Ectodermal cell (in vitro differentiated cells): ENCODE results near the gene TFF1.

Experiments used
- H3K27ac ChIP-seq: 2 replicates; pipeline ENCODE4 v1.7.0; 2013; ENCODE audit warnings: mild to moderate bottlenecking, low read depth, low read length; ENCODE audit not compliant: insufficient read depth, poor library complexity, severe bottlenecking
- H3K27me3 ChIP-seq: 2 replicates; pipeline ENCODE4 v1.7.0; 2013; ENCODE audit warnings: mild to moderate bottlenecking, low read length; ENCODE audit not compliant: insufficient read depth, control insufficient read depth, poor library complexity, severe bottlenecking
- H3K36me3 ChIP-seq: one replicate; pipeline ENCODE4 v1.7.0; 2013; ENCODE audit warnings: low read length; ENCODE audit not compliant: control insufficient read depth, insufficient read depth
- H3K4me1 ChIP-seq: one replicate; pipeline ENCODE4 v1.7.0; 2013; ENCODE audit warnings: low read length; ENCODE audit not compliant: control insufficient read depth, insufficient read depth
- H3K4me3 ChIP-seq: 2 replicates; pipeline ENCODE4 v1.7.0; 2013; ENCODE audit warnings: low read depth, low read length, control low read depth; ENCODE audit not compliant: insufficient read depth
- H3K9me3 ChIP-seq: 2 replicates; pipeline ENCODE4 v1.7.0; 2013; ENCODE audit warnings: mild to moderate bottlenecking, low read length, moderate library complexity; ENCODE audit not compliant: control insufficient read depth
- WGBS, 2 experiments: methylation state at CpG; one replicate each; pipeline ENCODE4 v1.1.7; 2013; ENCODE audit warnings: missing lambda C conversion rate in 2 of 2; 5-methylcytosine and 5-hydroxymethylcytosine counted together

TFF1 gene

DNA sequence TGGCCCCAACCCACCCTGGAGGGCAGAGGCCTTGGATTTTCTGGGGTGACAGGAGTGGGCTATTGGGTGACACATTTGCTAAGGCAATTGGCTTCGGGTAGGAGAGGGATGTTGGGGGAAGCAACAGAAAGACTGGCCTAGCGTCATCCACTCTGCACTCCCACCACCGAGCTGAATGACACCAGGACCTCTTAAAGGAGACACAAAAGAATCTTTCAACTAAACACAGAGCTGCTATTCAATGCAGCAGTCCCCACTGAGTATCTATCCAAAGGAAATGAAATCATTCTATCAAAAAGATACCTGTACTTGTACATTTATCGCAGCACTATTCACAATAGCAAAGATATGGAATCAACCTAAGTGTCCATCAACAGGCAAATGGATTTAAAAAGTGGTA, 21.7 kb downstream of the TFF1 start:
- 81 to 85% methylated on average over 4 of the region's 4 CpGs for WGBS, 2 experiments
- no peak overlapping the region for H3K4me3 ChIP-seq
- H3K4me1 ChIP-seq = no peaks in the 10 kb centered on the region
- H3K27ac ChIP-seq = no peak overlapping the region
- H3K36me3 ChIP-seq = no peaks in the 10 kb centered on the region
- no peaks in the 10 kb centered on the region for H3K27me3 ChIP-seq
- H3K9me3 ChIP-seq = no peaks in the 10 kb centered on the region

DNA sequence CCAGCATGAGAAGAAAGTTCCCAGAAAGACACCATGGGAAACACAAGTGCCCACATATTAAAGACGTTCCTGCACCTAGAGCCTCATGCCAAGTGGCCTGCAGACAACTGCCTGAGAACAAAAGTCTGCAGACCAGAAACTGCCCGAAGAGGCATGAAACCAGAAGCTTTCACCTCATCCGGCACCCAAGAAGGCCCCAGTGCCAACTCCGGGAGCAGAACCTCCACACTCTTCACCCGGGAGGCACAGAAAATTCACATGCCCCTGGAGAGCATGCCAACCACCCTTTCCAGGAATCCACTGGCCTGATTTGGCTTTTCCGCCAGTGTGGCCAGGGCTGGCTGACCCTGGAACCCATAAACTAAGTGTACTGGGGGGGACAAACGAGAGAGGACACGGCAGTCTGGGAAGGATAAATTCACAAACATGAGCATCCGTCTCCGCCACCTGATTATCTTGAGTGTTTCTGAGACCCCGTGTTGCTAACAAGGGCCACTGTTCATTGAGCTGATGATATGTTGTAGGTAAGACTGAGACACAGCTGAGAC, 22.3 kb downstream of the TFF1 start:
- Histone ChIP-seq H3K36me3 (no peaks in the 10 kb centered on the region), H3K9me3 (no peaks in the 10 kb centered on the region), H3K4me1 (no peaks in the 10 kb centered on the region), H3K27ac (no peak overlapping the region), H3K4me3 (no peak overlapping the region), H3K27me3 (no peaks in the 10 kb centered on the region)
- 95% methylated on average over 11 of the region's 11 CpGs for WGBS, 2 experiments

DNA sequence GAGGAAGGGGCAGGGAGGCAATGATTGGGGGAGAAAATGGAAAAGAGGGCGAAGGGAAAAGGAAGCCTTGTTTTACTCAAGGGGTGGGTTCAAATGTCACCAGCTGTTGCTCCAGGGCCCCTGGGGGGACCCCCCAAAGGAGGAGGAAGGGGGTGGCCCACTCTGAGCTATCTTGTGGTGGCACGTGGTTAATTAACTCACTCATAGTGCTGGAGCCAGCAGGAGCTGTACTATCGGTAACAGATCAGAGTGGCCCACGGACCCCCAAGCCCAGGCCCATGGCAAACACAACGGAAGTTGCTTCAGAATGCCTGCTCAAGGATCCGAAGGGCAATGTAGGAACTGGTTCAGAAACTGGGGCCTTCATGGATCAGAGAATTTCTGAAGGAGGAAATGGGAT, 22.8 kb downstream of the TFF1 start:
- Histone ChIP-seq H3K9me3 (no peaks in the 10 kb centered on the region), H3K27me3 (no peaks in the 10 kb centered on the region), H3K4me1 (no peaks in the 10 kb centered on the region), H3K27ac (no peak overlapping the region), H3K36me3 (no peaks in the 10 kb centered on the region), H3K4me3 (no peak overlapping the region)
- 94 to 97% methylated on average over 6 of the region's 6 CpGs for WGBS, 2 experiments

DNA sequence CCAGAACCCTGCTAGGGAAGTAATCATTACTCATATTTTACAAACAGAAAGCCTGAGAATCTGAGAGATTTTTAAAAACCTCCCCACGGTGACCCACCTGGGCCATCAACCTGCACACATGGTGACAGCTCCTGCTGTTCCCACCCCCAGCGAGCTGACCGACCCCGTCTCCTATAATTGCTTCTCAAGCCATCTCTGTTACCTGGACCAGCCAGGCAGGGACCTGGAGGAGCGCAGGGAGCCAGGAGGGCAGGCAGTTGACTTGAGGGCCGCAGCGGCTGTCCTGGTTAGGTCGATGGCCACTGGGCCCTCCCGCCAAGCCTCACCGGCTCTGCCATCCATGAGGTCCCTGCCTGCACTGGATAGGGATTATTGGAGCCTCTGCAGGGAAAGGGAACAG, 23.2 kb downstream of the TFF1 start:
- H3K4me1 ChIP-seq = no peaks in the 10 kb centered on the region
- H3K4me3 ChIP-seq = no peak overlapping the region
- no peaks in the 10 kb centered on the region for H3K27me3 ChIP-seq
- no peaks in the 10 kb centered on the region for H3K9me3 ChIP-seq
- no peaks in the 10 kb centered on the region for H3K36me3 ChIP-seq
- H3K27ac ChIP-seq = no peak overlapping the region
- 76 to 77% methylated on average over 10 of the region's 10 CpGs for WGBS, 2 experiments

DNA sequence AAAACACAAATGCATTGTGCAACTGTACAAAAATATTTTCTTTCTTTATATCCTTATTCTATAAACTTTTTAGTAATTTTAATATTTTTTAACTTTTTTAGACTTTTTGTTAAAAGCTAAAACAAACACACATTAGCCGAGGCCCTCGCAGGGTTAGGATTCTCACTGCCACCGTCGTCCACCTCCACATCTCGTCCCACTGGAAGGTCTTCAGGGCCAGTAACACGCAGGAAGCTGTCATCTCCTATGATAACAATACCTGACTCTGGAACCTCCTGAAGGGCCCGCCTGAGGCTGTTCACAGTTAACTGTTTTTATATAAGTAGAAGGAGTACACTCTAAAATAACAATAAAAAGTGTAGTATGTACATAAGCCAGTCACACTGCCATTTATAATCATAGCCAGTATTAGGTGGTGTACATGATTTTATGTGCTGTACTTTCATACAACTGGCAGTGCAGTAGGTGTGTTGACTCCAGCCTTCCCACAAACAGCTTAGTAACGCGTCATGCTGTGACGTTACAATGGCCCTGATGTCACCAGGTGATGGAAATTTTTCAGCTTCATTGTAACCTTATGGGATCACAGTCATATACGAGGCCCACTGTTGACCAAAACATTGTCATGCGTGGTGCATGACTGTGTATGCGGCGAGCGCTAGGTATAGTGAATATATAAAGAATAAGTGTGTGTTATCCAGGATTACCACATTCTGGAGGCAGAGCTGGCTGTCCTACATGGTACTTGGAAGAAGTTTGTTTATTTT, 24.4 kb downstream of the TFF1 start:
- no peaks in the 10 kb centered on the region for H3K36me3 ChIP-seq
- no peaks in the 10 kb centered on the region for H3K9me3 ChIP-seq
- no peak overlapping the region for H3K4me3 ChIP-seq
- H3K4me1 ChIP-seq = no peaks in the 10 kb centered on the region
- no peaks in the 10 kb centered on the region for H3K27me3 ChIP-seq
- 94 to 95% methylated on average over 14 to 15 of the region's 15 CpGs for WGBS, 2 experiments
- H3K27ac ChIP-seq = no peak overlapping the region

DNA sequence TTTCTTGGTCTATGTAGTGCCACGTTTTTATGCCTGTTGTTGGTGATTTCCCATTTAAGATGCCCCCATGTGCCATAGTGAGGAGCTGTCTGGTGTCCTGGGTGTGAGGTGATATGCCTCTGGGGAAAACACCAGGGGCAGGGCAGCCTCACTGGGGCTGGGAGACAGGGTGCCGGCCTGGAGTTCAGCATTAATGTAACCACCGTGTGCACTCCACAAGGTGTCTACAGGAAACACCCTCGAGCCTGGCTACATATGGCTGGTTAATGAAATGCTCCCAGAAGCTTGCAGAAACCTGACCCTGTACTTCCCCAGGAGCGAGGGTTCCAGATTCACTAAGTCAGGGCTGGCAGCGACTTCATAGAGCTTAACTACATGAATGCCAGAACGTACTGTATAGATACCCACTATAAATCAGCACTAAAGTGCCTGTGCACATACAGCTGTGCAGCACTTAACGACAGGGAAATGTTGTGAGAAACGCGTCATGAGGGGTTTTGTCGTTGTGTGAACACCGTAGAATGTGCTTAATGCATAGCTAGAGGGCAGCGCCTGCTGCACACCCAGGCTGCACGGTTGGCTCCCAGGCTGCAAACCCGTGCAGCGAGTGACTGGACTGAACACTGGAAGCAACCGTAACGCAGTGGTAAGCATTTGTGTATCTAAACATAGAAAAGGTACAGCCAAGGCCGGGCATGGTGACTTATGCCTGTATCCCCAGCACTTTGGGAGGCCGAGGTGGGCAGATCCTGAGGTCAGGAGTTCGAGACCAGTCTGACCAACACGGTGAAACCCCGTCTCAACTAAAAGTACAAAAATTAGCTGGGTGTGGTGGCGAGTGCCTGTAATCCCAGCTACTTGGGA, 25.9 kb downstream of the TFF1 start:
- WGBS, 2 experiments = 91 to 95% methylated on average over 24 of the region's 24 CpGs
- Histone ChIP-seq H3K4me1 (peaks cover 6% of the 10 kb centered on the region), H3K27ac (no peak overlapping the region), H3K36me3 (no peaks in the 10 kb centered on the region), H3K9me3 (no peaks in the 10 kb centered on the region), H3K4me3 (no peak overlapping the region), H3K27me3 (no peaks in the 10 kb centered on the region)

DNA sequence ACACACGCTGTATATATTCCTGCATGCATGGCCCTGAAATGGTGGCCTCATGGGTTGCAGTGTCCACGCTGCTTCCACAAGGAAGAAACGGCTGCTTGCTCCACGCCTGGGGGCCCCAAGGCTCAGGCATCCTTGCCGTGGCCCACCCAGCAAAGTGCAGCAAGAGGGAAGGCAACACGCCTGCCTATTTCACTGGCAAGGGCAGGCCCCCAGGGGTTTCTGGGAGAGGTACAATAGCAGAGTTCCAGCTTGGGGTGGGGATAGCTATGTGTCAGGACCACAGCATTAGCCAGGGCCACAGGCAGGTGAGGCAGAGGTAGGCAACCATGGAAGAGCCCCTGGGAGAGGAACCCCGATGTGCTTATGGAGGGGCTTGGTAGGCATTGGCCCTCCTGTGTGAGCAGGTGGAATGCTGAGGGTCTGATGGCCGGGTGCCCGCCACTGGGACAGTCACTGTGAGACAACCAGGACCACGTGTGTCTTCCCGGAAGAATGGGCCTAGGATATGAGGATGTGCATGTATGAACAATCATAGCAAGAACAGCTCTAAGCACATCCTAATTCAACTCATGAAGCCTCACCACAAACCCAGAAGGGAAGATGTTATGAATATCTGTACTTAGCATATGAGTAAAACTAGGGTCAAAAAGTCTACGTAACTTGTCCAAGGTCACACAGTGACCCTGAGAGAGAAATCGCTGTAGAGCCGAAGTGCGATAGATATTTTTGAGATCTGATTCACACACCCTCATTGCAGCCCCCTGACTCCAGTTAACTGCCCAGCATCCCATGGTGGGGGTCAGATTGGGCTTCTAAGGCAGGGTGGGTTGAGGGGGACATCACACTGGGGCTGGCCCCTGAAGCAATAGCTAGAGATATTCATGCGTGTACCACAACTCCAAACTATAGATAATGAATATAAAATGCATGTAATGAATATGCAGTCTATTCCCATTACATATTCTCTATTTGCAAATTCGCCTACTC, 27.3 kb downstream of the TFF1 start:
- Histone ChIP-seq H3K27ac (no peak overlapping the region), H3K4me1 (peaks cover 6% of the 10 kb centered on the region), H3K4me3 (no peak overlapping the region), H3K27me3 (no peaks in the 10 kb centered on the region), H3K36me3 (no peaks in the 10 kb centered on the region), H3K9me3 (no peaks in the 10 kb centered on the region)
- WGBS, 2 experiments = 96% methylated on average over 16 of the region's 17 CpGs

DNA sequence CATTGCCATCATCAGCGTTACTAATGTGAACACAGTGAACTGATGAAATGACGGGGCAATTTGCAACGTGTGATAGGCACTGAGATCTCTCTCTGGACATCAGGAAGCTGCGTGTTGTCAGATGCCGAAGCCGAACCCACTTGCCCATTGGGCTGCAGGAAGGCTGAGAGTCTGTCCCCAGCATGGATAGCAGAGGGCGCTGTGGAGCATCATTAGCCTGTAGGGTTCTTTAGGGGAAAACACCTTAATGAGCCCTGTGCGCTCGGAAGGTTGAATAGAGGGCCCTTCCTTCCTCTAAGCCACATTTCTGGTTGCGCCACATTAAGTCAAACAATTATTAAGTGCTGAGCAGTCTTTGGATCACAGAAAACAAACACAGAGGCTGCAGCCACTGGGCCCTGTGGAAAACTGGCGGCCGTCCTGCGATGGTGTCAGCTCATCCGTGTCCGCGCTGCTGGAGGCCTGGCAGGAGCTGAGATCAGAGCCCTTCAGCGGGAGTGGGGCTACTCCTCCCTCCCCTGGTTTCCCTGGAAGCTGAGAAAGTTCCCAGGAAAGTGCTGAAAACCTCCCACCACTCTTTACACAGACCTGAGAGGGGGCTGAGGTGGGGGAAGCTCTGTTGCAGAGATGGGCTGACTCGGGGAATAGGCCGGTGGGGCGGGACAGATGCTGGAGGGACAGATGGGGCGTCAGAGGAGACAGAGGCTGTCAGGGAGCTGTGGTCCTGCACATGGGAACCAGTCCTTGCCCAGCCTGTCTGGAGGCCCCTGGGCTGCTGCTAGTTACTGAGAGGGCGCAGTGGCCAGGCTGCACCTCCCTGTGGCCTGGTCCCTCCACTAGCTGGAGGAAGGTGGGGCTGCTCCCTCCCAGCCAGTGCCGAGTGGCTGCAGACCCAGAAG, 28.3 kb downstream of the TFF1 start:
- Histone ChIP-seq H3K27me3 (no peaks in the 10 kb centered on the region), H3K9me3 (no peaks in the 10 kb centered on the region), H3K36me3 (no peaks in the 10 kb centered on the region), H3K4me3 (no peak overlapping the region), H3K4me1 (peaks cover 6% of the 10 kb centered on the region), H3K27ac (peak overlapping the region; percentile 23)
- WGBS, 2 experiments = 61 to 67% methylated on average over 23 of the region's 23 CpGs

DNA sequence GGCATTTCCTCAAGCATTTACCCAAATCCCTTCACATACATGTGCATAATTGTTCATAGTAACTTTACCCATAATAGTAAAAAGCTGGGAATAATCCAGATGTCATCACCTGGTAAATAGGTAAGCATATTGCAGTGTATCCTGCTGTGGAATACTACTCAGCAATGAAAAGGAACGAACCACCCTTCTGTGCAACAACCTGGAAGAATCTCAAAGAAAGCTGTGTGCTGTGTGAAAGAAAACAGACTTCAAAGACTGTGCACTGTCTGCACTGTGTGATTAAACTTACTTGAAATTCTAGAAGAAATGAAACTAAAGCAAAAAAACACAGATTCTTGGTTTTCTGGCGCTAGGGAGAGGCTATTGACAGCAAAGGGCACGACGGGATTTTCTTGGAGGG, 29.1 kb downstream of the TFF1 start:
- WGBS, 2 experiments = 92 to 98% methylated on average over 4 of the region's 4 CpGs
- Histone ChIP-seq H3K9me3 (no peaks in the 10 kb centered on the region), H3K36me3 (no peaks in the 10 kb centered on the region), H3K4me3 (no peak overlapping the region), H3K27me3 (no peaks in the 10 kb centered on the region), H3K27ac (no peak overlapping the region), H3K4me1 (peaks cover 6% of the 10 kb centered on the region)
